ENCODE results near the gene MAB21L3.

- TF ChIP-seq, protein P1, sequence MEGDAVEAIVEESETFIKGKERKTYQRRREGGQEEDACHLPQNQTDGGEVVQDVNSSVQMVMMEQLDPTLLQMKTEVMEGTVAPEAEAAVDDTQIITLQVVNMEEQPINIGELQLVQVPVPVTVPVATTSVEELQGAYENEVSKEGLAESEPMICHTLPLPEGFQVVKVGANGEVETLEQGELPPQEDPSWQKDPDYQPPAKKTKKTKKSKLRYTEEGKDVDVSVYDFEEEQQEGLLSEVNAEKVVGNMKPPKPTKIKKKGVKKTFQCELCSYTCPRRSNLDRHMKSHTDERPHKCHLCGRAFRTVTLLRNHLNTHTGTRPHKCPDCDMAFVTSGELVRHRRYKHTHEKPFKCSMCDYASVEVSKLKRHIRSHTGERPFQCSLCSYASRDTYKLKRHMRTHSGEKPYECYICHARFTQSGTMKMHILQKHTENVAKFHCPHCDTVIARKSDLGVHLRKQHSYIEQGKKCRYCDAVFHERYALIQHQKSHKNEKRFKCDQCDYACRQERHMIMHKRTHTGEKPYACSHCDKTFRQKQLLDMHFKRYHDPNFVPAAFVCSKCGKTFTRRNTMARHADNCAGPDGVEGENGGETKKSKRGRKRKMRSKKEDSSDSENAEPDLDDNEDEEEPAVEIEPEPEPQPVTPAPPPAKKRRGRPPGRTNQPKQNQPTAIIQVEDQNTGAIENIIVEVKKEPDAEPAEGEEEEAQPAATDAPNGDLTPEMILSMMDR (IDR thresholded peaks at IDR 0.05; ENCODE audit: low read length) = no peak
- TF ChIP-seq EZH2 (optimal IDR thresholded peaks at IDR 0.05; ENCODE audit: low read depth, low read length) = no peak
Measured at GRCh38 chr1:116175611-116176010, 64.4 kb downstream of the MAB21L3 start.

Measured in MM.1S (cell line).